AG09309 (cell line): ENCODE measurements around the gene ADK.

Source experiments
- DNase-seq: peaks from one replicate; pipeline ENCODE4 v3.0.0-alpha.2; 2010; ENCODE audit warnings: low read depth
- H3K4me3 ChIP-seq: 2 replicates; pipeline ENCODE4 v1.5.1; 2011; ENCODE audit warnings: mild to moderate bottlenecking, low read depth, low read length, moderate library complexity; ENCODE audit not compliant: control insufficient read depth
- CTCF ChIP-seq: IDR thresholded peaks from 2 replicates; pipeline ENCODE4 v1.5.1; 2011; ENCODE audit warnings: mild to moderate bottlenecking, low read depth, low read length, inconsistent platforms; ENCODE audit not compliant: insufficient read depth, control insufficient read depth; ENCODE audit errors: missing control alignments

The ADK gene

GRCh38 chr10:74612195-74612594 lies 461.2 kb downstream of the ADK start:
- H3K4me3 ChIP-seq: no peak overlapping the region
- no peak for DNase-seq
- TF ChIP-seq CTCF: no peak

GRCh38 chr10:74620626-74621025 lies 469.6 kb downstream of the ADK start:
- no peak for TF ChIP-seq CTCF
- no peak for DNase-seq
- H3K4me3 ChIP-seq: no peak overlapping the region

GRCh38 chr10:74623786-74624185 lies 472.8 kb downstream of the ADK start:
- no peak for TF ChIP-seq CTCF
- H3K4me3 ChIP-seq: no peak overlapping the region
- DNase-seq: no peak

- no peak for TF ChIP-seq CTCF
- H3K4me3 ChIP-seq: no peak overlapping the region
- no peak for DNase-seq
Observed at GRCh38 chr10:74624501-74624900, 473.5 kb downstream of the ADK start.

GRCh38 chr10:74628136-74628535 lies 477.1 kb downstream of the ADK start:
- no peak overlapping the region for H3K4me3 ChIP-seq
- no peak for TF ChIP-seq CTCF
- no peak for DNase-seq

- DNase-seq: no peak
- H3K4me3 ChIP-seq: no peak overlapping the region
- TF ChIP-seq CTCF: no peak
Observed at GRCh38 chr10:74634995-74635536, 484.0 kb downstream of the ADK start.

GRCh38 chr10:74635655-74636054 lies 484.6 kb downstream of the ADK start:
- no peak overlapping the region for H3K4me3 ChIP-seq
- DNase-seq: no peak
- no peak for TF ChIP-seq CTCF
